Measurements from ENCODE around the gene CD58. TPM values are rescaled to one million over a fixed set of nuclear protein-coding genes. Genes with fewer than 3 reads are reported as not detected.

The CD58 gene
- total and polyA plus RNA-seq, 5 donors from 2014 or later = 39.6 to 124 (median 80.8) TPM

GRCh38 chr1:116545359-116545705, 25.5 kb downstream of the CD58 start:
- peak overlapping the region; percentile 69 to 95 (median 92) for H3K27ac Mint-ChIP-seq
- H3K4me1 ChIP-seq (ENCODE audit: control insufficient read depth, insufficient read depth, low read length, poor library complexity, severe bottlenecking) = peaks cover 56% of the 10 kb centered on the region
- peaks cover 0 to 5% (median 0%) of the 10 kb centered on the region in 7 donors for H3K9me3 Mint-ChIP-seq
- peak overlapping the region; percentile 22 for H3K4me3 ChIP-seq (ENCODE audit: low read depth, low read length)
- H3K27me3 ChIP-seq (ENCODE audit: control insufficient read depth, insufficient read depth, low read length) = no peaks in the 10 kb centered on the region
- H3K9me3 ChIP-seq (ENCODE audit: control insufficient read depth in 2 of 2, low read length in 2 of 2) = no peaks in the 10 kb centered on the region
- H3K27me3 Mint-ChIP-seq = no peaks in the 10 kb centered on the region
- H3K36me3 ChIP-seq (ENCODE audit: control insufficient read depth, insufficient read depth, low read length) = peaks cover 17% of the 10 kb centered on the region
- DNase-seq = no peak
- peak overlapping the region; percentile 60 for H3K27ac ChIP-seq (ENCODE audit: insufficient read depth, low read length, poor library complexity, severe bottlenecking)
- peak in 1 of 2 donors; percentile 17 for ATAC-seq (ENCODE audit: low read depth in 2 of 2)
- H3K4me1 Mint-ChIP-seq = peaks cover 50 to 69% (median 57%) of the 10 kb centered on the region in 4 donors
- peak overlapping the region in 3 of 4 donors; percentile 26 to 62 (median 59) for H3K4me3 Mint-ChIP-seq
- H3K36me3 Mint-ChIP-seq = peaks cover 39% of the 10 kb centered on the region

- H3K36me3 Mint-ChIP-seq = peaks cover 41% of the 10 kb centered on the region
- H3K4me1 Mint-ChIP-seq = peaks cover 53 to 72% (median 60%) of the 10 kb centered on the region in 4 donors
These were observed 26.1 kb downstream of the CD58 start for GRCh38 chr1:116544588-116545358.

GRCh38 chr1:116540088-116540487, 30.7 kb downstream of the CD58 start:
- Histone ChIP-seq H3K9me3 (ENCODE audit: control insufficient read depth in 2 of 2, low read length in 2 of 2) (no peaks in the 10 kb centered on the region), H3K27ac (ENCODE audit: insufficient read depth, low read length, poor library complexity, severe bottlenecking) (peak overlapping the region; percentile 62), H3K4me1 (ENCODE audit: control insufficient read depth, insufficient read depth, low read length, poor library complexity, severe bottlenecking) (peaks cover 46% of the 10 kb centered on the region), H3K36me3 (ENCODE audit: control insufficient read depth, insufficient read depth, low read length) (peaks cover 37% of the 10 kb centered on the region), H3K4me3 (ENCODE audit: low read depth, low read length) (peak overlapping the region; percentile 42), H3K27me3 (ENCODE audit: control insufficient read depth, insufficient read depth, low read length) (no peaks in the 10 kb centered on the region)
- ATAC-seq (ENCODE audit: low read depth in 2 of 2) (peak in 1 of 2 donors; percentile 24), DNase-seq (peak in 1 of 3 donors; percentile 45)
- Mint-ChIP-seq H3K27me3 (no peaks in the 10 kb centered on the region), H3K9me3 (peaks cover 0 to 3% (median 0%) of the 10 kb centered on the region in 7 donors), H3K27ac (peak overlapping the region; percentile 0 to 70 (median 38)), H3K4me1 (peaks cover 45 to 57% (median 53%) of the 10 kb centered on the region in 4 donors), H3K4me3 (peak overlapping the region in 3 of 4 donors; percentile 1 to 80 (median 14)), H3K36me3 (peaks cover 50% of the 10 kb centered on the region)

More at GRCh38 chr1:116544588-116545358, 26.1 kb downstream of the CD58 start:
- Histone ChIP-seq H3K9me3 (ENCODE audit: control insufficient read depth in 2 of 2, low read length in 2 of 2) (no peaks in the 10 kb centered on the region), H3K4me3 (ENCODE audit: low read depth, low read length) (peak overlapping the region; percentile 22), H3K36me3 (ENCODE audit: control insufficient read depth, insufficient read depth, low read length) (peaks cover 21% of the 10 kb centered on the region), H3K27ac (ENCODE audit: insufficient read depth, low read length, poor library complexity, severe bottlenecking) (peak overlapping the region; percentile 60), H3K27me3 (ENCODE audit: control insufficient read depth, insufficient read depth, low read length) (no peaks in the 10 kb centered on the region), H3K4me1 (ENCODE audit: control insufficient read depth, insufficient read depth, low read length, poor library complexity, severe bottlenecking) (peaks cover 59% of the 10 kb centered on the region)
- H3K27me3 Mint-ChIP-seq = no peaks in the 10 kb centered on the region
- H3K4me3 Mint-ChIP-seq = peak overlapping the region; percentile 6 to 62 (median 42)
- DNase-seq (peak in 1 of 3 donors; percentile 33), ATAC-seq (ENCODE audit: low read depth in 2 of 2) (peak; percentile 15 to 24)
- peaks cover 0 to 5% (median 0%) of the 10 kb centered on the region in 7 donors for H3K9me3 Mint-ChIP-seq
- H3K27ac Mint-ChIP-seq = peak overlapping the region; percentile 69 to 95 (median 92)

GRCh38 chr1:116538544-116538943, 32.3 kb downstream of the CD58 start:
- H3K4me3 Mint-ChIP-seq = peak overlapping the region in 1 of 4 donors; percentile 13
- Histone ChIP-seq H3K9me3 (ENCODE audit: control insufficient read depth in 2 of 2, low read length in 2 of 2) (no peaks in the 10 kb centered on the region), H3K36me3 (ENCODE audit: control insufficient read depth, insufficient read depth, low read length) (peaks cover 44% of the 10 kb centered on the region), H3K4me3 (ENCODE audit: low read depth, low read length) (no peak overlapping the region), H3K27me3 (ENCODE audit: control insufficient read depth, insufficient read depth, low read length) (no peaks in the 10 kb centered on the region), H3K4me1 (ENCODE audit: control insufficient read depth, insufficient read depth, low read length, poor library complexity, severe bottlenecking) (peaks cover 34% of the 10 kb centered on the region), H3K27ac (ENCODE audit: insufficient read depth, low read length, poor library complexity, severe bottlenecking) (peak overlapping the region; percentile 62)
- ATAC-seq (ENCODE audit: low read depth in 2 of 2) (peak; percentile 97 to 98), DNase-seq (peak in 2 of 3 donors; percentile 21 to 77)
- H3K27me3 Mint-ChIP-seq = no peaks in the 10 kb centered on the region
- peaks cover 0 to 3% (median 0%) of the 10 kb centered on the region in 7 donors for H3K9me3 Mint-ChIP-seq
- peak overlapping the region; percentile 11 to 58 (median 38) for H3K27ac Mint-ChIP-seq
- peaks cover 37 to 47% (median 45%) of the 10 kb centered on the region in 4 donors for H3K4me1 Mint-ChIP-seq
- peaks cover 52% of the 10 kb centered on the region for H3K36me3 Mint-ChIP-seq

GRCh38 chr1:116537898-116538297, 32.9 kb downstream of the CD58 start:
- Mint-ChIP-seq H3K27ac (peak overlapping the region in 2 of 3 donors; percentile 30 to 57), H3K9me3 (peaks cover 0 to 3% (median 0%) of the 10 kb centered on the region in 7 donors), H3K36me3 (peaks cover 53% of the 10 kb centered on the region), H3K4me1 (peaks cover 34 to 50% (median 41%) of the 10 kb centered on the region in 4 donors), H3K4me3 (no peak overlapping the region), H3K27me3 (no peaks in the 10 kb centered on the region)
- Histone ChIP-seq H3K4me1 (ENCODE audit: control insufficient read depth, insufficient read depth, low read length, poor library complexity, severe bottlenecking) (peaks cover 34% of the 10 kb centered on the region), H3K9me3 (ENCODE audit: control insufficient read depth in 2 of 2, low read length in 2 of 2) (no peaks in the 10 kb centered on the region), H3K27ac (ENCODE audit: insufficient read depth, low read length, poor library complexity, severe bottlenecking) (no peak overlapping the region), H3K4me3 (ENCODE audit: low read depth, low read length) (no peak overlapping the region), H3K27me3 (ENCODE audit: control insufficient read depth, insufficient read depth, low read length) (no peaks in the 10 kb centered on the region), H3K36me3 (ENCODE audit: control insufficient read depth, insufficient read depth, low read length) (peaks cover 46% of the 10 kb centered on the region)
- DNase-seq (no peak), ATAC-seq (ENCODE audit: low read depth in 2 of 2) (no peak)

GRCh38 chr1:116537040-116537831, 33.6 kb downstream of the CD58 start:
- Histone ChIP-seq H3K4me3 (ENCODE audit: low read depth, low read length) (no peak overlapping the region), H3K4me1 (ENCODE audit: control insufficient read depth, insufficient read depth, low read length, poor library complexity, severe bottlenecking) (peaks cover 34% of the 10 kb centered on the region), H3K36me3 (ENCODE audit: control insufficient read depth, insufficient read depth, low read length) (peaks cover 46% of the 10 kb centered on the region), H3K27me3 (ENCODE audit: control insufficient read depth, insufficient read depth, low read length) (no peaks in the 10 kb centered on the region), H3K27ac (ENCODE audit: insufficient read depth, low read length, poor library complexity, severe bottlenecking) (no peak overlapping the region), H3K9me3 (ENCODE audit: control insufficient read depth in 2 of 2, low read length in 2 of 2) (no peaks in the 10 kb centered on the region)
- DNase-seq (no peak), ATAC-seq (ENCODE audit: low read depth in 2 of 2) (no peak)
- Mint-ChIP-seq H3K27ac (no peak overlapping the region), H3K36me3 (peaks cover 47% of the 10 kb centered on the region), H3K4me1 (peaks cover 31 to 46% (median 36%) of the 10 kb centered on the region in 4 donors), H3K9me3 (peaks cover 0 to 3% (median 0%) of the 10 kb centered on the region in 7 donors), H3K27me3 (no peaks in the 10 kb centered on the region), H3K4me3 (no peak overlapping the region)

GRCh38 chr1:116534014-116534739, 36.6 kb downstream of the CD58 start:
- peaks cover 15 to 24% (median 18%) of the 10 kb centered on the region in 4 donors for H3K4me1 Mint-ChIP-seq
- ATAC-seq (ENCODE audit: low read depth in 2 of 2) (no peak), DNase-seq (no peak)
- peaks cover 0 to 3% (median 0%) of the 10 kb centered on the region in 7 donors for H3K9me3 Mint-ChIP-seq
- Histone ChIP-seq H3K4me3 (ENCODE audit: low read depth, low read length) (no peak overlapping the region), H3K27me3 (ENCODE audit: control insufficient read depth, insufficient read depth, low read length) (no peaks in the 10 kb centered on the region), H3K36me3 (ENCODE audit: control insufficient read depth, insufficient read depth, low read length) (peaks cover 45% of the 10 kb centered on the region), H3K27ac (ENCODE audit: insufficient read depth, low read length, poor library complexity, severe bottlenecking) (peak overlapping the region; percentile 1), H3K4me1 (ENCODE audit: control insufficient read depth, insufficient read depth, low read length, poor library complexity, severe bottlenecking) (peaks cover 15% of the 10 kb centered on the region), H3K9me3 (ENCODE audit: control insufficient read depth in 2 of 2, low read length in 2 of 2) (no peaks in the 10 kb centered on the region)
- no peaks in the 10 kb centered on the region for H3K27me3 Mint-ChIP-seq
- H3K36me3 Mint-ChIP-seq = peaks cover 35% of the 10 kb centered on the region
- H3K4me3 Mint-ChIP-seq = no peak overlapping the region
- H3K27ac Mint-ChIP-seq = no peak overlapping the region

Data from CD4-positive, CD25-positive, alpha-beta regulatory T cell (primary cell).